H9 (cell line): Measurements from ENCODE around the gene MORC1. TPM values are rescaled to one million over a fixed set of nuclear protein-coding genes. Genes with fewer than 3 reads are reported as not detected.

ENCODE experiments used
- DNase-seq: peaks from one replicate; pipeline ENCODE4 v3.0.0-alpha.2; 2017
- H2AFZ ChIP-seq: one replicate; pipeline ENCODE4 v1.6.1; 2013; ENCODE audit warnings: mild to moderate bottlenecking, low read length, control low read depth, moderate library complexity
- H2AK5ac ChIP-seq: 2 replicates; pipeline ENCODE4 v1.6.1; 2013; ENCODE audit warnings: low read length, control low read depth, mixed read lengths; ENCODE audit not compliant: insufficient read length
- H2BK120ac ChIP-seq: one replicate; pipeline ENCODE4 v1.6.1; 2013; ENCODE audit warnings: low read depth, mild to moderate bottlenecking, low read length, control low read depth, inconsistent platforms; ENCODE audit not compliant: poor library complexity, severe bottlenecking
- H2BK12ac ChIP-seq: 2 replicates; pipeline ENCODE4 v1.6.1; 2013; ENCODE audit warnings: low read length, control low read depth, mixed read lengths, low read depth; ENCODE audit not compliant: insufficient read length
- H2BK15ac ChIP-seq: 2 replicates; pipeline ENCODE4 v1.6.1; 2013; ENCODE audit warnings: low read depth, low read length, control low read depth
- H2BK20ac ChIP-seq: one replicate; pipeline ENCODE4 v1.6.1; 2013; ENCODE audit warnings: low read depth, mild to moderate bottlenecking, low read length, control low read depth, inconsistent platforms; ENCODE audit not compliant: poor library complexity, severe bottlenecking
- H2BK5ac ChIP-seq: 2 replicates; pipeline ENCODE4 v1.6.1; 2013; ENCODE audit warnings: low read length, control low read depth, mixed read lengths; ENCODE audit not compliant: insufficient read length
- H3K14ac ChIP-seq: 2 replicates; pipeline ENCODE4 v1.6.1; 2013; ENCODE audit warnings: low read length, control low read depth; ENCODE audit not compliant: insufficient read depth
- H3K18ac ChIP-seq: 2 replicates; pipeline ENCODE4 v1.6.1; 2013; ENCODE audit warnings: low read depth, mild to moderate bottlenecking, mixed read lengths, low read length, control low read depth; ENCODE audit not compliant: insufficient read length
- H3K23ac ChIP-seq: 2 replicates; pipeline ENCODE4 v1.6.1; 2013; ENCODE audit warnings: low read length, control low read depth, mixed read lengths, low read depth; ENCODE audit not compliant: insufficient read length
- H3K23me2 ChIP-seq: 2 replicates; pipeline ENCODE4 v1.6.1; 2013; ENCODE audit warnings: low read depth, mild to moderate bottlenecking, mixed read lengths, low read length, control low read depth; ENCODE audit not compliant: insufficient read length, poor library complexity, severe bottlenecking
- H3K27ac ChIP-seq: 2 replicates; pipeline ENCODE4 v1.5.1; 2013; ENCODE audit warnings: low read length, control low read depth, mixed read lengths, low read depth; ENCODE audit not compliant: insufficient read length
- H3K27me3 ChIP-seq: 2 replicates; pipeline ENCODE4 v1.6.1; 2013; ENCODE audit warnings: low read length, control low read depth, inconsistent platforms; ENCODE audit not compliant: insufficient read depth
- H3K4ac ChIP-seq: 2 replicates; pipeline ENCODE4 v1.6.1; 2013; ENCODE audit warnings: low read depth, mild to moderate bottlenecking, control low read depth, inconsistent platforms, low read length, moderate library complexity
- H3K4me1 ChIP-seq: 2 replicates; pipeline ENCODE4 v1.6.1; 2013; ENCODE audit warnings: low read length, control low read depth, inconsistent platforms; ENCODE audit not compliant: insufficient read depth
- H3K4me2 ChIP-seq: 2 replicates; pipeline ENCODE4 v1.6.1; 2013; ENCODE audit warnings: low read length, control low read depth, mixed read lengths; ENCODE audit not compliant: insufficient read length, insufficient read depth
- H3K56ac ChIP-seq: 2 replicates; pipeline ENCODE4 v1.6.1; 2013; ENCODE audit warnings: low read depth, mild to moderate bottlenecking, mixed read lengths, low read length, control low read depth; ENCODE audit not compliant: insufficient read length
- H3K79me1 ChIP-seq: 2 replicates; pipeline ENCODE4 v1.6.1; 2013; ENCODE audit warnings: low read depth, mild to moderate bottlenecking, moderate library complexity, low read length, control low read depth, inconsistent platforms; ENCODE audit not compliant: insufficient read depth, poor library complexity, severe bottlenecking
- H3K79me2 ChIP-seq: 2 replicates; pipeline ENCODE4 v1.6.1; 2013; ENCODE audit warnings: low read length, control low read depth, inconsistent platforms; ENCODE audit not compliant: insufficient read depth
- H3K9ac ChIP-seq: 2 replicates; pipeline ENCODE4 v1.6.1; 2013; ENCODE audit warnings: low read length, control low read depth, mixed read lengths; ENCODE audit not compliant: insufficient read length; ENCODE audit errors: extremely low read depth
- H3K9me3 ChIP-seq: one replicate; pipeline ENCODE4 v1.6.1; 2013; ENCODE audit warnings: low read depth, low read length, inconsistent platforms; ENCODE audit not compliant: control insufficient read depth
- H3T11ph ChIP-seq: one replicate; pipeline ENCODE4 v1.6.1; 2013; ENCODE audit warnings: mild to moderate bottlenecking, low read length, control low read depth, inconsistent platforms
- H4K20me1 ChIP-seq: one replicate; pipeline ENCODE4 v1.6.1; 2013; ENCODE audit not compliant: control insufficient read depth, insufficient read length, insufficient read depth
- H4K5ac ChIP-seq: 2 replicates; pipeline ENCODE4 v1.6.1; 2013; ENCODE audit warnings: low read depth, mild to moderate bottlenecking, mixed read lengths, low read length, control low read depth; ENCODE audit not compliant: insufficient read length
- H4K8ac ChIP-seq: replicated peaks from 2 replicates; pipeline ENCODE4 v1.6.1; 2013; ENCODE audit warnings: low read length, control low read depth, mixed read lengths, low read depth; ENCODE audit not compliant: insufficient read length
- H4K91ac ChIP-seq: 2 replicates; pipeline ENCODE4 v1.6.1; 2013; ENCODE audit warnings: low read depth, mild to moderate bottlenecking, moderate library complexity, mixed read lengths, low read length, control low read depth; ENCODE audit not compliant: insufficient read length
- H3K27ac Mint-ChIP-seq, 3 experiments: 2 replicates in 2 of 3; 3 replicates in 1 of 3; pipeline ENCODE4 v1.8.0; 2020 to 2021; ENCODE audit warnings: mixed read lengths in 3 of 3, mild to moderate bottlenecking in 1 of 3, moderate library complexity in 1 of 3
- H3K27me3 Mint-ChIP-seq: 2 replicates; pipeline ENCODE4 v1.8.0; 2021; ENCODE audit warnings: low read depth, mild to moderate bottlenecking, moderate library complexity, mixed read lengths
- H3K36me3 Mint-ChIP-seq, 3 experiments: 2 replicates in 2 of 3; 3 replicates in 1 of 3; pipeline ENCODE4 v1.8.0; 2020 to 2021; ENCODE audit warnings: low read depth in 3 of 3, mixed read lengths in 3 of 3; ENCODE audit not compliant: insufficient read depth in 1 of 3
- H3K4me1 Mint-ChIP-seq, 2 experiments: 2 replicates each; pipeline ENCODE4 v1.8.0; 2020; ENCODE audit warnings: mixed read lengths in 2 of 2
- H3K4me3 Mint-ChIP-seq, 2 experiments: 2 replicates in 1 of 2; 3 replicates in 1 of 2; pipeline ENCODE4 v1.8.0; 2020 to 2021; ENCODE audit warnings: mild to moderate bottlenecking in 2 of 2, mixed read lengths in 2 of 2, moderate library complexity in 1 of 2
- H3K9me3 Mint-ChIP-seq, 2 experiments: 2 replicates in 1 of 2; 3 replicates in 1 of 2; pipeline ENCODE4 v1.8.0; 2020; ENCODE audit warnings: mild to moderate bottlenecking in 2 of 2, mixed read lengths in 2 of 2, moderate library complexity in 1 of 2
- WGBS: extraction: QIAGEN DNeasy Blood & Tissue Kit; methylation state at CpG from one replicate; pipeline ENCODE4 v1.1.7; 2013; ENCODE audit warnings: missing lambda C conversion rate, low lambda C conversion rate, mixed read lengths; ENCODE audit not compliant: insufficient read length; ENCODE audit errors: extremely low coverage; 5-methylcytosine and 5-hydroxymethylcytosine counted together
- total RNA-seq: library from RNA; stranded (reverse); gene quantifications from 2 replicates; pipeline ENCODE4 v1.2.1, GENCODE V29; 2021
- TF ChIP-seq, protein P1 (sequence below): fragments of 200-600 bp; sonication (generic); conservative IDR thresholded peaks from 3 replicates; pipeline ENCODE4 v1.8.0; 2021; ENCODE audit warnings: antibody characterized with exemption, mild to moderate bottlenecking

MORC1 gene
- total RNA-seq, 1 experiment from 2014 or later = not detected

DNA sequence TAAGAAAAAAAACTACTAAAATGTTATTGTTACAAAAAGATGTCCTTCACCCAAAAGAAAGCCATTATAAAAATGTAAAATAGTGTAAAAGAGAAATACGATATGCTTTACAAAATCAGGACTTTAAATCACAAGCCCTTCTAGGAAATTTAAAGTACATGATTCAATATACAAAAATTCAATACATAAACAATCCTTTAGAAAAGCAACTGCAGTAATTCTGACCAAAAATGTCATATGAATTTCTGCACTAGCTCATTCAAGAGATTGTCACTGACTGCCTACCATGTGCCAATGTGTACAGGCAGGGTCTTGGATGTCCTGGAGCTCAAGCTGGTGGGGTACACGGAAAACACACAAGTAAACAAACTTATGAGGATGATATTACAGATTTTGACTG is 2.5 kb downstream of the MORC1 start:
- no peak overlapping the region for H3K4me2 ChIP-seq
- H3K4me1 ChIP-seq = no peaks in the 10 kb centered on the region
- Mint-ChIP-seq H3K4me1 (no peaks in the 10 kb centered on the region), H3K9me3 (no peaks in the 10 kb centered on the region), H3K27me3 (no peaks in the 10 kb centered on the region), H3K27ac (no peak overlapping the region), H3K4me3 (no peak overlapping the region), H3K36me3 (no peaks in the 10 kb centered on the region)
- no peak overlapping the region for H3K23ac ChIP-seq
- H3K27me3 ChIP-seq = no peaks in the 10 kb centered on the region
- H3K56ac ChIP-seq = no peak overlapping the region
- WGBS = no CpG with 5 or more reads among the region's 2 CpGs
- H3K9ac ChIP-seq = no peak overlapping the region
- H4K91ac ChIP-seq = no peak overlapping the region
- no peaks in the 10 kb centered on the region for H3K79me1 ChIP-seq
- no peak overlapping the region for H2AFZ ChIP-seq
- no peak overlapping the region for H2BK120ac ChIP-seq
- DNase-seq = no peak
- H3K14ac ChIP-seq = no peak overlapping the region
- H2BK15ac ChIP-seq = no peak overlapping the region
- H3K4ac ChIP-seq = no peak overlapping the region
- no peak overlapping the region for H3K18ac ChIP-seq
- H2BK5ac ChIP-seq = no peak overlapping the region
- TF ChIP-seq, protein P1, sequence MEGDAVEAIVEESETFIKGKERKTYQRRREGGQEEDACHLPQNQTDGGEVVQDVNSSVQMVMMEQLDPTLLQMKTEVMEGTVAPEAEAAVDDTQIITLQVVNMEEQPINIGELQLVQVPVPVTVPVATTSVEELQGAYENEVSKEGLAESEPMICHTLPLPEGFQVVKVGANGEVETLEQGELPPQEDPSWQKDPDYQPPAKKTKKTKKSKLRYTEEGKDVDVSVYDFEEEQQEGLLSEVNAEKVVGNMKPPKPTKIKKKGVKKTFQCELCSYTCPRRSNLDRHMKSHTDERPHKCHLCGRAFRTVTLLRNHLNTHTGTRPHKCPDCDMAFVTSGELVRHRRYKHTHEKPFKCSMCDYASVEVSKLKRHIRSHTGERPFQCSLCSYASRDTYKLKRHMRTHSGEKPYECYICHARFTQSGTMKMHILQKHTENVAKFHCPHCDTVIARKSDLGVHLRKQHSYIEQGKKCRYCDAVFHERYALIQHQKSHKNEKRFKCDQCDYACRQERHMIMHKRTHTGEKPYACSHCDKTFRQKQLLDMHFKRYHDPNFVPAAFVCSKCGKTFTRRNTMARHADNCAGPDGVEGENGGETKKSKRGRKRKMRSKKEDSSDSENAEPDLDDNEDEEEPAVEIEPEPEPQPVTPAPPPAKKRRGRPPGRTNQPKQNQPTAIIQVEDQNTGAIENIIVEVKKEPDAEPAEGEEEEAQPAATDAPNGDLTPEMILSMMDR = no peak
- H2AK5ac ChIP-seq = no peak overlapping the region
- no peaks in the 10 kb centered on the region for H3K9me3 ChIP-seq
- no peak overlapping the region for H3K27ac ChIP-seq
- no peak overlapping the region for H3T11ph ChIP-seq
- no peak overlapping the region for H2BK12ac ChIP-seq
- no peak overlapping the region for H4K8ac ChIP-seq
- no peak overlapping the region for H4K5ac ChIP-seq
- peaks cover 2% of the 10 kb centered on the region; the same call in 1 of the 2 replicates for H3K79me2 ChIP-seq
- H3K23me2 ChIP-seq = no peaks in the 10 kb centered on the region
- H4K20me1 ChIP-seq = no peaks in the 10 kb centered on the region
- H2BK20ac ChIP-seq = no peak overlapping the region
